Measurements from ENCODE around the gene UBTD2. TPM values are rescaled to one million over a fixed set of nuclear protein-coding genes. Genes with fewer than 3 reads are reported as not detected.

UBTD2 gene
- total RNA-seq, 1 experiment from 2014 or later = 40.0 TPM

- DNase-seq (ENCODE audit: low spot score) = no peak
- in situ Hi-C loops (cut with HindIII; ENCODE audit: low sequenced_read_pairs) = no loop called here
Measured at GRCh38 chr5:172264815-172265395, 18.7 kb downstream of the UBTD2 start.

- no peak for DNase-seq (ENCODE audit: low spot score)
- in situ Hi-C loops (cut with HindIII; ENCODE audit: low sequenced_read_pairs) = no loop called here
Measured at GRCh38 chr5:172255444-172255843, 28.1 kb downstream of the UBTD2 start.

GRCh38 chr5:172252501-172252900 is 31.1 kb downstream of the UBTD2 start:
- no peak for DNase-seq (ENCODE audit: low spot score)
- in situ Hi-C loops (cut with HindIII; ENCODE audit: low sequenced_read_pairs) = no loop called here

GRCh38 chr5:172251419-172251818 is 32.1 kb downstream of the UBTD2 start:
- in situ Hi-C loops (cut with HindIII; ENCODE audit: low sequenced_read_pairs) = no loop called here
- no peak for DNase-seq (ENCODE audit: low spot score)

- DNase-seq (ENCODE audit: low spot score) = no peak
- in situ Hi-C loops (cut with HindIII; ENCODE audit: low sequenced_read_pairs) = no loop called here
Measured at GRCh38 chr5:172248637-172249036, 34.9 kb downstream of the UBTD2 start.

GRCh38 chr5:172245703-172246125 is 37.9 kb downstream of the UBTD2 start:
- in situ Hi-C loops (cut with HindIII; ENCODE audit: low sequenced_read_pairs) = no loop called here
- no peak for DNase-seq (ENCODE audit: low spot score)

GRCh38 chr5:172245046-172245445 is 38.5 kb downstream of the UBTD2 start:
- peak; percentile 86 for DNase-seq (ENCODE audit: low spot score)
- in situ Hi-C loops (cut with HindIII; ENCODE audit: low sequenced_read_pairs) = no loop called here

GRCh38 chr5:172243302-172243701 is 40.3 kb downstream of the UBTD2 start:
- in situ Hi-C loops (cut with HindIII; ENCODE audit: low sequenced_read_pairs) = no loop called here

GRCh38 chr5:172238334-172238733 is 45.2 kb downstream of the UBTD2 start:
- in situ Hi-C loops (cut with HindIII; ENCODE audit: low sequenced_read_pairs) = no loop called here

More at GRCh38 chr5:172243302-172243701, 40.3 kb downstream of the UBTD2 start:
- no peak for DNase-seq (ENCODE audit: low spot score)

GRCh38 chr5:172235827-172236736 is 47.5 kb downstream of the UBTD2 start:
- DNase-seq (ENCODE audit: low spot score) = no peak
- in situ Hi-C loops (cut with HindIII; ENCODE audit: low sequenced_read_pairs) = no loop called here

More at GRCh38 chr5:172238334-172238733, 45.2 kb downstream of the UBTD2 start:
- DNase-seq (ENCODE audit: low spot score) = no peak

GRCh38 chr5:172235132-172235780 is 48.3 kb downstream of the UBTD2 start:
- in situ Hi-C loops (cut with HindIII; ENCODE audit: low sequenced_read_pairs) = no loop called here
- no peak for DNase-seq (ENCODE audit: low spot score)

- in situ Hi-C loops (cut with HindIII; ENCODE audit: low sequenced_read_pairs) = no loop called here
- DNase-seq (ENCODE audit: low spot score) = peak; percentile 73
Measured at GRCh38 chr5:172234031-172234430, 49.5 kb downstream of the UBTD2 start.

- in situ Hi-C loops (cut with HindIII; ENCODE audit: low sequenced_read_pairs) = no loop called here
- no peak for DNase-seq (ENCODE audit: low spot score)
Measured at GRCh38 chr5:172229904-172230303, 53.7 kb downstream of the UBTD2 start.

- DNase-seq (ENCODE audit: low spot score) = peak; percentile 99
- in situ Hi-C loops (cut with HindIII; ENCODE audit: low sequenced_read_pairs) = no loop called here
Measured at GRCh38 chr5:172224996-172225395, 58.6 kb downstream of the UBTD2 start.

GRCh38 chr5:172223901-172224873 is 59.4 kb downstream of the UBTD2 start:
- in situ Hi-C loops (cut with HindIII; ENCODE audit: low sequenced_read_pairs) = no loop called here

GRCh38 chr5:172219296-172219695 is 64.3 kb downstream of the UBTD2 start:
- no peak for DNase-seq (ENCODE audit: low spot score)
- in situ Hi-C loops (cut with HindIII; ENCODE audit: low sequenced_read_pairs) = no loop called here

More at GRCh38 chr5:172223901-172224873, 59.4 kb downstream of the UBTD2 start:
- peak; percentile 62 for DNase-seq (ENCODE audit: low spot score)

- DNase-seq (ENCODE audit: low spot score) = no peak
- in situ Hi-C loops (cut with HindIII; ENCODE audit: low sequenced_read_pairs) = no loop called here
Measured at GRCh38 chr5:172216345-172216744, 67.2 kb downstream of the UBTD2 start.

- DNase-seq (ENCODE audit: low spot score) = peak; percentile 72
- in situ Hi-C loops (cut with HindIII; ENCODE audit: low sequenced_read_pairs) = no loop called here
Measured at GRCh38 chr5:172213126-172213525, 70.4 kb downstream of the UBTD2 start.

- in situ Hi-C loops (cut with HindIII; ENCODE audit: low sequenced_read_pairs) = no loop called here
Measured at GRCh38 chr5:172211676-172212075, 71.9 kb downstream of the UBTD2 start.

More at GRCh38 chr5:172211676-172212075, 71.9 kb downstream of the UBTD2 start:
- peak; percentile 75 for DNase-seq (ENCODE audit: low spot score)

Data from G401 (cell line).